GM21360 (cell line): ENCODE results near the gene TMEM38B.
"Not testable (repeated sequence)": the region's sequence is repeated elsewhere in the genome, so short reads cannot be mapped to it uniquely, and the experiment has no call there.

Source experiments
- ATAC-seq: cut with Tn5 transposase; IDR thresholded peaks from one replicate; pipeline ENCODE4 v1.9.1; 2021; ENCODE audit warnings: mild to moderate bottlenecking, moderate library complexity; ENCODE audit not compliant: unreplicated experiment

TMEM38B gene

DNA sequence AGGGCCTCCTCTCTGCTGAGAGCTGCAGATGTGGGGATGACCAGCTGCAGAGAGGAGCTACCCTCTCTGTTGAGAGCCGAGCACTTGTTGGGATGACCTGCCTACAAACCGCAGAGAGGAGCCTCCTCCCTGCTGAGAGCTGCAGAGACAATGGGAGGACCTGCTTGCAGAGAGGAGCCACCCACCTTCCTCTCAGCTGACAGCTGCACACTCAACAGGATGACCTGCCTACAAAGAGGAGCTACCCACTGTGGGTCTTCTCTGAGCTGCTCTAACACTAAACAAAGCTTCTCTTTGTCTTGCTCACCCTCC, 19.6 kb downstream of the TMEM38B start:
- no peak for ATAC-seq

DNA sequence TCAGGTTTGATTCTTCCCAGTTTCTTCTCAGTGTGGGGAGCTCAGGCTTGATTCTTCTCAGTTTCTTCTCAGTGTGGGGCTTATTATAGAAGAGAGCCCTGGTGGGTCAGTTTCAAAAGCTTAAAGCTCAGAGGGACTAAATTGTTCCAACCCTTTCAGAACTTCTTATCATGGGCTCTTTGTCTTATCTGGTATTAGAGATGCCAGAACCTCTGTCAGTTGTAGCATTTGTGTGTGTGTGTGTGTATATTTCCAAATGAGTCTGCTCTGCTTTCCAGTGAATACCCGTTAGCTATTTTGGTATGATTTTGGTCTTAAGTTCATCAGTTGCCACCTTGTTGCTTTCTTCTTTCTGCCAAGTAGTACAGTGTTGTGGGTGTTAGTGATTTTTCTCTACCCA, 21.8 kb downstream of the TMEM38B start:
- ATAC-seq, result no peak

DNA sequence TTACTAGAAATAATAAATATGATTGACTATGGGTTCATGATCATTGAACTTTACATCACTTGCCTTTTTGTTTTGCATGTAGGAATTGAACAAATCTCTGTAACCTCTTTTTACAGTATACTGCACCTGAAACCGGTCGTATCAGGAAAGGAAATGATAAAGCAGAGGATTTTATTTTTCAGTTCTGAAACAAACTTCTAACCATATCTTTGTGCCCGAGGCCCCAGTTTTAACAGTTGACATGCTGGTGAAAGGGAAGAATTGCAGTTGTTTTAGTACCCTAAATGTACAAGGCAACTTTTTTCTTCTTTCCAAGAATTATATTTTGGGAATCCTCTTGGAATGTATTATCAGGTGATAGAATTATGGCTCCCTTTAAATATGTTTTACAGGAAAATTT, 27.8 kb downstream of the TMEM38B start:
- no peak for ATAC-seq

DNA sequence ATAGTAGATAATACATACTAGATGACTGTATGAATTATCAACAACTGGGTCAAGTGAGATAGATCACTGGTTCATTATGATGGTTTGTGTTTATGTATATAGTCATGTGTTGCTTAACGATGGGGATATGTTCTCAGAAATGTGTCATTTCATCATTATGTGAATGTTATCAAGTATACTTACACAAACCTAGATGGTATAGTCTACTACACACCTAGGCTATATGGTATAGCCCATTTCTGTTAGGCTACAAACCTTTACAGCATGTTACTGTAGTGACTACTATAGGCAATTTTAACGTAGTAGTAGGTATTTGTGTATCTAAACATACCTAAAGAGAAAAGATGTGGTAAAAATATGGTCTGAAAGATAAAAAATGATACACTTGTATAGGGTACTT, 31.0 kb downstream of the TMEM38B start:
- no peak for ATAC-seq

DNA sequence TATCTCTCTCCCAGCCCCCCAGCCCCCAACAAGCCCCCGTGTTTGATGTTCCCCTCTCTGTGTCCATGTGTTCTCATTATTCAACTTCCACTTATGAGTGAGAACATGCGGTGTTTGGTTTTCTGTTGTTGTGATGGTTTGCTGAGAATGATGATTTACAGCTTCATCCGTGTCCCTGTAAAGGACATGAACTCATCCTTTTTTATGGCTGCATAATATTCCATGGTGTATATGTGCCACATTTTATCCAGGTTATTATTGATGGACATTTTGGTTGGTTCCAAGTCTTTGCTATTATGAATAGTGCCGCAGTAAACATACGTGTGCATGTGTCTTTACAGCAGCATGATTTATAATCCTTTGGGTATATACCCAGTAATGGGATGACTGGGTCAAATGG, 33.9 kb downstream of the TMEM38B start:
- ATAC-seq, result not testable (repeated sequence)

DNA sequence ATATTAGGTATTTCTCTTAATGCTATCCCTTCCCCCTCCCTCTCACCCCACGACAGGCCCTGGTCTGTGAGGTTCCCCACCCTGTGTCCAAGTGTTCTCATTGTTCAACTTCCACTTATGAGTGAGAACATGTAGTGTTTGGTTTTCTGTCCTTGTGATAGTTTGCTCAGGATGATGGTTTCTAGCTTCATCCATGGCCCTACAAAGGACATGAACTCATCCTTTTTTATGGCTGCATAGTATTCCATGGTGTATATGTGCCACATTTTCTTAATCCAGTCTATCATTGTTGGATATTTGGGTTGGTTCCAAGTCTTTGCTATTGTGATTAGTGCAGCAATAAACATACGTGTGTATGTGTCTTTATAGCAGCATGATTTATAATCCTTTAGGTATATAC, 37.1 kb downstream of the TMEM38B start:
- not testable (repeated sequence) for ATAC-seq

DNA sequence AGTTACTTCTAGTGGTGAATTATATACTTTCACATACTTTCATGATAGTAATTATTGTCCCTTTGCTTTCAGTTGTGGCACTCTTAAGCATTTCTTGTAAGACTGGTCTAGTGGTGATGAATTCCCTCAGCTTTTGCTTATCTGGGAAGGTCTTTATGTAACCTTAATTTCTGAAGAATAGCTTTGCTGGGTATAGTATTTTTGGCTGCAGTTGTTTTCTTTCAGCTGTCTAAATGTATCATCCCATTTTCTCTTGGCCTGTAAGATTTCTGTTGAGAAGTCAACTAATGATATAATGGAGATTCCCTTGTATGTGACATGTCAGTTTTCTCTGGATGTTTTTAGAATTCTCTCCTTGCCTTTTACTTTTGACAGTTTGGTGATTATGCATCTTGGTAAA, 41.0 kb downstream of the TMEM38B start:
- ATAC-seq, result no peak

DNA sequence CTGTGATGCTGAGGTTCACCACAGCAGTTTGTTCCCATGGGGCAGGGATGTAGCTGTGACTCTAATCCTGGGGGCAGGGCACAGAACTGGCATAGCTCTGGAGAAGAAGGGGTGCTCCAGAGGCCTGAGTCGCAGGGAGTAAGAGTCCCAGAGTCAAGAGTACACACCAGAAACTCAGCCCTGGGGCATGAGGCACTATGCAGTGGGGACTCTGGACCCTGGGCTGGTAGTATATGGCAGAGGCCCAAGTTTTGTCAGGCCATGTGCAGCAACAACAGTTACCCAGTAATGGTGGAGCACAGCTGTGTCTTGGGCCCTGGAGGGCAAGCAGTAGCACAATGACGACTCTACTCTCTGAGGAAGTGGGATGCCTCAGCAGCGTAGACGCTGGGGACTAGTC, 42.9 kb downstream of the TMEM38B start:
- no peak for ATAC-seq

DNA sequence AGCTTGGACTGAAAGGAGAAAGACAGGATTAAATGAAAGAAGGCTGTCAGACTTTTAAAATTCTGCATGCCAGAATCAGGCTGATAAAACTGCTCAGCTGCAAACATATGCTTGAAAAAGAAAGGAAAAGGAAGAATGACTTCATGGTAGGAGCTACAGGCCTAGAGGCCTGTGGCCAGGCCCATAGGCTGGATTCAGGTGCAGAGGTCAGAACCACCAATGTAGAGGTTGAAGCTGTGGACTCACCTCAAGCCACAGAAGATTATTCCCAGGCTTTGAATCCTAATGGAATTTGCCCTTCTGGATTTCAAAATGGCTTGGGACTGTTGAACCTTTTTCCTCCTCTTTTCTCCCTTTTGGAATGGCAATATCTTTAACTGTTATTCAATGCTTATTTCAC, 47.7 kb downstream of the TMEM38B start:
- ATAC-seq, result no peak

DNA sequence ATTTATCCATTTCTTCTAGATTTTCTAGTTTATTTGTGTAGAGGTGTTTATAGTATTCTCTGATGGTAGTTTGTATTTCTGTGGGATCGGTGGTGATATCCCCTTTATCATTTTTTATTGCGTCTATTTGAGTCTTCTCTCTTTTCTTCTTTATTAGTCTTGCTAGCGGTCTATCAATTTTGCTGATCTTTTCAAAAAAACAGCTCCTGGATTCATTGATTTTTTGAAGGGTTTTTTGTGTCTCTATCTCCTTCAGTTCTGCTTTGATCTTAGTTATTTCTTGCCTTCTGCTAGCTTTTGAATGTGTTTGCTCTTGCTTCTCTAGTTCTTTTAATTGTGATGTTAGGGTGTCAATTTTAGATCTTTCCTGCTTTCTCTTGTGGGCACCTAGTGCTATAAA, 53.0 kb downstream of the TMEM38B start:
- not testable (repeated sequence) for ATAC-seq

DNA sequence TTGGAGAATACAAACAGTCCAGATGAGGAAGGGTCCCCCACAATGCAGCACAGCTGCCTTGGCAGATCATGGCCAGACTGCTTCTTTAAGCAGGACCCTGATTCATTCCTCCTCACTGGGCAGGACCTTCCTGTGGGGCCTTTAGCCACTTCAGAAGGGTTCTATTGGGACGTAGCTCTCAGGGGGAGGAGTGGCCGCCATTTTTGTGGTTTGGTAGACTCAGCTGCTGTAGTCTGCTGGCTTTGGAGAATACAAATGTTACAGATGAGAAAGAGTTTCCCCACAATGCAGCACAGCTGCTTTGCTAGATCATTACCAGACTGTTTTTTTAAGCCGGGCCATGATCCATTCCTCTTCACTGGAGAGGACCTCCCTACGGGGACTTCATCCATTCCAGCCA, 57.4 kb downstream of the TMEM38B start:
- no peak for ATAC-seq

DNA sequence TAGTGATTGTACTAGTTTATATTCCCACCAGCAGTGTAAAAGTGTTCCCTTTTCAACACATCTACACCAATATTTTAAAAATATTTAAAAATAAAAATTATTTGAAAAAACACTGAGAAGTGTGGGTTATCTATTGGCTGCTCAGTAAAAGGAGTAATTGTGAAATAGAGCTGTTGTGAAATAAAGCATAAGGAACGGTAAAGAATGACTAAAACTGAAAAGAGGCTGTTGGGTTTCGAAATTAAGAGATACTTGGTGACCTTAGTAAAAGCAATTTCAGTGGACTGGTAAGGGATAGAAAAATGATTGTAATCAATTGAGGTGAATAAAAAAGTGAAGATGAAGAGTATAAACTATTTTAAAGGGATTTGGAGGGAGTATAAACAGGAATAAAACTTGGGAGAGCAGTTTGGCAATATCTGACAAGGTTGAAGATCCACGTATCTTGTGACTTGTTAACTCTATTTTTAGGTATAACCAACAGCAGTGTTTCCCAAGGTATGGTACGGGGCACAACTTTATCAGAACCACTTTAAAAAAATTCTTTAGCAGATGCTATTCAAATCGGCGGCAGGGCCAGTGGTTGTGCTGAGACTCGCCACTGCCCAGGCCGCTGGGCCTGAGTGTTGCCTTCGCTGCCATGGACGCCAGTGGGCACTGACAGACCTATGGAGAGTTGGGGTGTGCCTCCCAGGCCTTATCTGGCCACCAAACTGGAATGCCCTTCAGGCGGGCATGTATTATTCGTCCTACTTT, 63.3 kb downstream of the TMEM38B start:
- ATAC-seq, result no peak

DNA sequence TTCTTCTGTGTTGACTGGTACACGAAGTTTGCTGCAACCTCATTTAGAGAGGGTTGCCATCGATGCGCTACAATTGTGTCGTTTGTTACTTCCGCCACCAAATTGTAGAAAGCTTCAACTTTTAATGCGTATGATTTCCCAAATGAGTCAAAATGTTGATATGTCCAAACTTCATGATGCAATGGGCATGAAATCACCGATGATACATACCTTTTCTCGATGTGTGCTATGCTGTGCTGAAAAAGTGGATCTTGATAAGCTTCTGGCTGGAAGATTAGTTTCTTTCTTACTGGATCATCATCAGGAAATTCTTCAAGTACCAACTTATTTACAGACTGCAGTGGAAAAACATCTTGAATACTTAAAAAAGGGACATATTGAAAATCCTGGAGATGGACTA, 65.7 kb downstream of the TMEM38B start:
- no peak for ATAC-seq

DNA sequence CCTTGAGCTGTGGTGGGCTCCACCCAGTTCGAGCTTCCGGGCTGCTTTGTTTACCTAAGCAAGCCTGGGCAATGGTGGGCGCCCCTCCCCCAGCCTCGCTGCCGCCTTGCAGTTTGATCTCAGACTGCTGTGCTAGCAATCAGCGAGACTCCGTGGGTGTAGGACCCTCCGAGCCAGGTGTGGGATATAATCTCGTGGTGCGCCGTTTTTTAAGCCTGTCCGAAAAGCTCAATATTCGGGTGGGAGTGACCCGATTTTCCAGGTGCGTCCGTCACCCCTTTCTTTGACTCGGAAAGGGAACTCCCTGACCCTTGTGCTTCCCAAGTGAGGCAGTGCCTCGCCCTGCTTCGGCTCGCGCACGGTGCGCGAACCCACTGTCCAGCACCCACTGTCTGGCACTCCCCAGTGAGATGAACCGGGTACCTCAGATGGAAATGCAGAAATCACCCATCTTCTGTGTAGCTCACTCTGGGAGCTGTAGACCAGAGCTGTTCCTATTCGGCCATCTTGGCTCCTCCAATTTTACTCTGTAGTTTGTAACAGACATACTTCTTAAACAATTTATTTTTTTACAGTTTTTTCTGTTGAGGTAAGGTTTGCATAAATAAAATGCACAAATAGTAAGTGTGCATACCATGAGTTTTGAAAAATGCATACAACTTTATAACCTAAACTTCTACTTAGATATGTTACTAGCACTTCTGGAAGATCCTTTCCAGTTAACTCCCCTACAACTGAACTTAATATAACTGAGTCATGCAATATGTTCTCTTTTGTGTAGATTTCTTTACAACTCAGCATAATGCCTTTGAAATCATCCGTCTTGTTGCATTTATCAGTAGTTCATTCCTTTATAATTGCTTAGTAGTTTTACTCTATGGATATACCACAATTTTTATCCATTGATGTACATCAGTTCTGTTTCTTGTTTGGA, 88.5 kb downstream of the TMEM38B start:
- ATAC-seq, result not testable (repeated sequence)

DNA sequence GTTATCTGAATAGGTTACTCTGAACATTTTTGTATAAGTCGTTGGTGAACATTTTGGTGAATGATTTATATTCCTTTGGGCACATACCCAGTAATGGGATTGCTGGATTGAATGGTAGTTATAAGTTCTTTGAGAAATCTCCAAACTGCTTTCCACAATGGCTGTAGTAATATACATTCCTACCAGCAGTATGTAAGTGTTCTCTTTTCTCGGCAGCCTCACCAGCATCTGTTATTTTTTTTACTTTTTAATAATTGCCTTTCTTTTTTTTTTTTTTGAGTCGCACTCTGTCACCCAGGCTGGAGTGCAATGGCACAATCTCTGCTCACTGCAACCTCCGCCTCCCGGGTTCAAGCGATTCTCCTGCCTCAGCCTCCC, 89.1 kb downstream of the TMEM38B start:
- not testable (repeated sequence) for ATAC-seq

DNA sequence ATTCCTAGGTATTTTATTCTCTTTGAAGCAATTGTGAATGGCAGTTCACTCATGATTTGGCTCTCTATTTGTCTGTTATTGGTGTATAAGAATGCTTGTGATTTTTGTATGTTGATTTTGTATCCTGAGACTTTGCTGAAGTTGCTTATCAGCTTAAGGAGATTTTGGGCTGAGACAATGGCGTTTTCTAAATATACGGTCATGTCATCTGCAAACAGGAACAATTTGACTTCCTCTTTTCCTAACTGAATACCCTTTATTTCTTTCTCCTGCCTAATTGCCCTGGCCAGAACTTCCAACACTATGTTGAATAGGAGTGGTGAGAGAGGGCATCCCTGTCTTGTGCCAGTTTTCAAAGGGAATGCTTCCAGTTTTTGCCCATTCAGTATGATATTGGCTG, 92.5 kb downstream of the TMEM38B start:
- not testable (repeated sequence) for ATAC-seq

DNA sequence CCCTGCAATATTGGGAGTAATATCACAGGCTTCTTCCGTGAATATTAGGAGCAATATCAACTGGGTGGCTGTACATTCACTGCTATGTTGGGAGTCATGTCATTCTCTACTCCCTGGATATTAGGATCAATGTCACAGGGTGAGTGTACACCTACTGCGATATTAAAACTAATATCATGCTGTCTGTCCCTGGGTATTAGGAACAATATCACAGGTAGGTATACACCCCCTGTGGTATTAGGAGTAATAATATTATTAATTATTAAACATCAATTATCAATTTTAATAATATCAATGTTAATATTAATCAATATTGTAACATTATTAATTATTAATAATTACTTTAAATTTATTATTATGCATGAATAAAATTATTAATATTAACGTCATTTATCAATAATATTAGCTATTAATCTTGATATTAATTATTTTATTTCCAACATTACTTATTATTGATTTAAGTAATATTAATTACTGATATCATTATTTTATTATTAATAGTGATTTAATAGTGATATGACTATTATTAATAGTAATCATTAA, 121.9 kb downstream of the TMEM38B start:
- no peak for ATAC-seq

DNA sequence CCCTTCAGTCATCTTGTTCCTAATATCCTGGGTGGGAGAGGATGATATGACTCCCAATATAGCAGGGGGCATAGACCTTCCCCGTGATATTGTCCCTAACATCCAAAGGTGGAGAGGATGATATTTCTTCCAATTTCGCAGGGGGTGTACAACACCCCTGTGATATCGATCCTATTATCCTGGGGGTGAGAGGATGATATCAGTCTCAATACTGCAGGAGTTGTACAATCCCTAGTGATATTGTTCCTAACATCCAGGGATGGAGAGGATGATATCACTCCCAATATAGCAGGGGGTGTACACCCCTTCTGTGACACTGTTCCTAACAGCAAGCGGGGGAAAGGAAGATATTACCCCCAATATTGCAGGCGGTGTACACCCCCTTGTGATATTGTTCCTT, 122.6 kb downstream of the TMEM38B start:
- ATAC-seq, result no peak

DNA sequence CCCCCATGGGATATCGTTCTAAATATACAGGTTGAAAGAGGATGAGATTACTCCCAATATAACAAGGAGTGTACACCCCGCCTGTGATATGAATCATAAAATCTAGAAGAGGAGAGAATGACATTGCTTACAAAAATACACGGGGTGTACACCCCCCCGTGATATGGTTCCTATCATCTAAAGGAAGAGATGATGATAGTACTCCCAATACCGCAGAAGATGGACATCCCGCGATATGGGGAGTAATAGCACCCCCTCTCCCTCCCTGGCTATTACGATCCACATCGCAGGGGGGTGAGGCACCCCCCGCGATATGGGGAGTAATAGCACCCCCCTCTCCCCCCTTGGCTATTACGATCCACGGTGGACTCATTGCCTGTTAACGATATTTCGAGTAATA, 124.6 kb downstream of the TMEM38B start:
- no peak for ATAC-seq

DNA sequence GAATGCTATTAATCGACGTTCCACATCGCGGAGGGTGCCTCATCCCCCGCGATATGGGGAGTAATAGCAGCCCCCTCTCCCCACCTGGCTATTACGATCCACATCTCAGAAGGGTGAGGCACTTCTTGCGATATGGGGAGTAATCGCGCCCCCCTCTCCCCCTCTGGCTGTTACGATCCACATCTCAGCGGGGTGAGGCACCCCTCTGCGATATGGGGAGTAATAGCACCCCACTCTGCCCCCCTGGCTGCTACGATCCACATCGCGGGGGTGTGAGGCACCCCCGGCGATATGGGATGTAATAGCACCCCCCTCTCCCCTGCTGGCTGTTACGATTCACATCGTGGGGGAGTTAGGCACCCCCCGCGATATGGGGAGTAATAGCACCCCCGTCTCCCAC, 128.5 kb downstream of the TMEM38B start:
- no peak for ATAC-seq
